Esophagus squamous epithelium (tissue), 5 donors: ENCODE measurements around the gene CACNG4. TPM values are rescaled to one million over a fixed set of nuclear protein-coding genes. Genes with fewer than 3 reads are reported as not detected.
"Not testable (repeated sequence)": the region's sequence is repeated elsewhere in the genome, so short reads cannot be mapped to it uniquely, and the experiment has no call there.

Experiments
- DNase-seq: peaks from one replicate; lab custom pipeline; 2025; lab: John Stamatoyannopoulos, UW
- H3K27ac ChIP-seq, 4 donors: fragments of 200-600 bp; sonication (generic); one replicate each; pipeline ENCODE4 v1.5.1; 2016 to 2019; ENCODE audit warnings: mild to moderate bottlenecking in 1 of 4
- H3K27me3 ChIP-seq, 4 donors: fragments of 200-600 bp; sonication (generic); 1 replicate in 3 of 4; 2 replicates in 1 of 4; pipeline versions ENCODE4 v1.5.1 to v1.6.0; 2017 to 2021; ENCODE audit warnings: antibody characterized with exemption in 1 of 4
- H3K36me3 ChIP-seq, 3 donors: fragments of 200-600 bp; sonication (generic); one replicate each; pipeline ENCODE4 v1.5.1; 2016 to 2019
- H3K4me1 ChIP-seq, 3 donors: fragments of 200-600 bp; sonication (generic); one replicate each; pipeline ENCODE4 v1.5.1; 2017 to 2019
- H3K4me3 ChIP-seq, 4 donors: fragments of 200-600 bp; sonication (generic); 1 replicate in 3 of 4; 2 replicates in 1 of 4; pipeline ENCODE4 v1.5.1; 2016 to 2019; ENCODE audit warnings: mild to moderate bottlenecking in 2 of 4, moderate library complexity in 1 of 4
- H3K9me3 ChIP-seq, 3 donors: fragments of 200-600 bp; sonication (generic); one replicate each; pipeline ENCODE4 v1.5.1; 2016 to 2019
- POLR2A ChIP-seq, 4 donors: fragments of 450-650 bp; IDR thresholded peaks; one replicate each; pipeline ENCODE4 v1.6.1; 2017; ENCODE audit warnings: antibody characterized with exemption in 4 of 4, mild to moderate bottlenecking in 4 of 4, moderate library complexity in 3 of 4
- WGBS, 2 donors: methylation state at CpG; one replicate each; pipeline ENCODE4 v1.1.5; 2018; 5-methylcytosine and 5-hydroxymethylcytosine counted together
- intact Hi-C: fragments of 100-400 bp; cut with DNase I; formaldehyde crosslinking; loops from one replicate; pipeline ENCODE4 v1.15.0; 2022
- total RNA-seq, 4 donors: library from RNA; depleted of rRNA; stranded (reverse); fragments of >200 nt; gene quantifications; one replicate each; pipeline ENCODE4 v1.1.0, GENCODE V29; 2016
- TF ChIP-seq, protein P1 (sequence below), 6 experiments: fragments of 450-650 bp in 4 of 6; fragments of 200-600 bp in 2 of 6; sonication (generic) in 2 of 6; IDR thresholded peaks; one replicate each; pipeline ENCODE4 v1.5.1; 2016 to 2019; ENCODE audit warnings: antibody characterized with exemption in 6 of 6, mild to moderate bottlenecking in 4 of 6, moderate library complexity in 4 of 6
- donor health status: DM: yes; HTN: yes; CAD: no.

Gene CACNG4
- total RNA-seq, 4 donors from 2014 or later: 0.08 to 0.38 (median 0.31) TPM; not detected in 1

GRCh38 chr17:67040652-67041051, 76.1 kb downstream of the CACNG4 start:
- TF ChIP-seq, protein P1, sequence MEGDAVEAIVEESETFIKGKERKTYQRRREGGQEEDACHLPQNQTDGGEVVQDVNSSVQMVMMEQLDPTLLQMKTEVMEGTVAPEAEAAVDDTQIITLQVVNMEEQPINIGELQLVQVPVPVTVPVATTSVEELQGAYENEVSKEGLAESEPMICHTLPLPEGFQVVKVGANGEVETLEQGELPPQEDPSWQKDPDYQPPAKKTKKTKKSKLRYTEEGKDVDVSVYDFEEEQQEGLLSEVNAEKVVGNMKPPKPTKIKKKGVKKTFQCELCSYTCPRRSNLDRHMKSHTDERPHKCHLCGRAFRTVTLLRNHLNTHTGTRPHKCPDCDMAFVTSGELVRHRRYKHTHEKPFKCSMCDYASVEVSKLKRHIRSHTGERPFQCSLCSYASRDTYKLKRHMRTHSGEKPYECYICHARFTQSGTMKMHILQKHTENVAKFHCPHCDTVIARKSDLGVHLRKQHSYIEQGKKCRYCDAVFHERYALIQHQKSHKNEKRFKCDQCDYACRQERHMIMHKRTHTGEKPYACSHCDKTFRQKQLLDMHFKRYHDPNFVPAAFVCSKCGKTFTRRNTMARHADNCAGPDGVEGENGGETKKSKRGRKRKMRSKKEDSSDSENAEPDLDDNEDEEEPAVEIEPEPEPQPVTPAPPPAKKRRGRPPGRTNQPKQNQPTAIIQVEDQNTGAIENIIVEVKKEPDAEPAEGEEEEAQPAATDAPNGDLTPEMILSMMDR (IDR thresholded peaks at IDR 0.05): no peak
- no peak for TF ChIP-seq POLR2A (IDR thresholded peaks at IDR 0.05)
- intact Hi-C loops: no loop called here
- H3K4me1 ChIP-seq: no peaks in the 10 kb centered on the region
- no peak for DNase-seq
- no peaks in the 10 kb centered on the region for H3K9me3 ChIP-seq
- WGBS, 2 donors: 85 to 88% methylated on average over 4 to 6 of the region's 6 CpGs
- H3K27me3 ChIP-seq: peaks cover 0 to 8% (median 0%) of the 10 kb centered on the region in 4 donors
- no peaks in the 10 kb centered on the region for H3K36me3 ChIP-seq
- H3K4me3 ChIP-seq: no peak overlapping the region
- H3K27ac ChIP-seq: no peak overlapping the region

DNA sequence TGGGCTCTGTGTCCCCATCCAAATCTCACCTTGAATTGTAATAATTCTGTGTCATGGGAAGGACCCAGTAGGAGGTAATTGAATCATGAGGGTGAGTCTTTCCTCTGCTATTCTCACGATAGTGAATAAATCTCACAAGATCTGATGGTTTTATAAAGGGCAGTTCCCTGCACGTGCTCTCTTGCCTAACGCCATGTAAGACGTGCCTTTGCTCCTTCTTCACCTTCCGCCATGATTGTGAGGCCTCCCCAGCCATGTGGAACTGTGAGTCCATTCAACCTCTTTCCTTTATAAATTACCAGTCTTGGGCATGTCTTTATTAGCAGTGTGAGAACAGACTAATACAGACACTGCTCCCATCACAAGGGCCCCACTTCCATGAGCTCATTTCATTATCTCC, 76.6 kb downstream of the CACNG4 start:
- DNase-seq, H3K27ac ChIP-seq, H3K36me3 ChIP-seq, H3K4me1 ChIP-seq, H3K27me3 ChIP-seq, H3K4me3 ChIP-seq, intact Hi-C loops, H3K9me3 ChIP-seq: not testable (repeated sequence)
- WGBS, 2 donors: 92% methylated on average over 5 of the region's 5 CpGs

GRCh38 chr17:67041531-67041930, 77.0 kb downstream of the CACNG4 start:
- H3K27ac ChIP-seq: no peak overlapping the region
- no peak for DNase-seq
- no peaks in the 10 kb centered on the region for H3K9me3 ChIP-seq
- peaks cover 0 to 8% (median 0%) of the 10 kb centered on the region in 4 donors for H3K27me3 ChIP-seq
- H3K4me3 ChIP-seq: no peak overlapping the region
- intact Hi-C loops: no loop called here
- no peak for TF ChIP-seq POLR2A (IDR thresholded peaks at IDR 0.05)
- TF ChIP-seq, protein P1 (IDR thresholded peaks at IDR 0.05): no peak
- H3K36me3 ChIP-seq: no peaks in the 10 kb centered on the region
- 82 to 96% methylated on average over 2 to 5 of the region's 7 CpGs for WGBS, 2 donors
- no peaks in the 10 kb centered on the region for H3K4me1 ChIP-seq

- Histone ChIP-seq H3K4me3 (no peak overlapping the region), H3K27me3 (peaks cover 0 to 8% (median 0%) of the 10 kb centered on the region in 4 donors), H3K27ac (no peak overlapping the region), H3K36me3 (no peaks in the 10 kb centered on the region), H3K9me3 (no peaks in the 10 kb centered on the region), H3K4me1 (no peaks in the 10 kb centered on the region)
- WGBS, 2 donors: 28 to 54% methylated on average over 4 of the region's 11 CpGs
- DNase-seq: no peak
- intact Hi-C loops: no loop called here
- TF ChIP-seq, protein P1 (IDR thresholded peaks at IDR 0.05): no peak
- TF ChIP-seq POLR2A (IDR thresholded peaks at IDR 0.05): no peak
Observed at GRCh38 chr17:67041941-67042899, 77.7 kb downstream of the CACNG4 start.

- TF ChIP-seq, protein P1 (IDR thresholded peaks at IDR 0.05): no peak
- no peak for TF ChIP-seq POLR2A (IDR thresholded peaks at IDR 0.05)
- Histone ChIP-seq H3K36me3 (no peaks in the 10 kb centered on the region), H3K9me3 (peaks cover 0 to 7% (median 7%) of the 10 kb centered on the region in 3 donors), H3K4me1 (no peaks in the 10 kb centered on the region), H3K4me3 (no peak overlapping the region), H3K27ac (no peak overlapping the region), H3K27me3 (peaks cover 0 to 8% (median 0%) of the 10 kb centered on the region in 4 donors)
- 75 to 83% methylated on average over 8 to 11 of the region's 12 CpGs for WGBS, 2 donors
- intact Hi-C loops: no loop called here
- no peak for DNase-seq
Observed at GRCh38 chr17:67043283-67043682, 78.8 kb downstream of the CACNG4 start.
